Activated naive CD4-positive, alpha-beta T cell treated with anti-CD3 and anti-CD28 coated beads for 36 hours (primary cell): ENCODE data around the gene KRT2. TPM values are rescaled to one million over a fixed set of nuclear protein-coding genes. Genes with fewer than 3 reads are reported as not detected.

Experiments used
- CTCF ChIA-PET: fragments of 350-600 bp; sonication (Branson Sonifier 250); formaldehyde crosslinking; loops from one replicate; lab custom pipeline; 2021; ENCODE audit warnings: antibody characterized with exemption; lab: Charles Lee
- DNase-seq: peaks from one replicate; pipeline ENCODE4 v3.0.0-alpha.2; 2020
- H3K27ac Mint-ChIP-seq: one replicate; pipeline ENCODE4 v1.8.0; 2021; ENCODE audit warnings: mild to moderate bottlenecking, mixed read lengths
- H3K27me3 Mint-ChIP-seq: one replicate; pipeline ENCODE4 v1.8.0; 2021; ENCODE audit warnings: low read depth, mixed read lengths
- H3K36me3 Mint-ChIP-seq: one replicate; pipeline ENCODE4 v1.8.0; 2021; ENCODE audit warnings: low read depth, mixed read lengths
- H3K4me1 Mint-ChIP-seq: one replicate; pipeline ENCODE4 v1.8.0; 2021; ENCODE audit warnings: low read depth, mixed read lengths
- H3K4me3 Mint-ChIP-seq: one replicate; pipeline ENCODE4 v1.8.0; 2021; ENCODE audit warnings: mild to moderate bottlenecking, moderate library complexity, mixed read lengths
- H3K9me3 Mint-ChIP-seq: one replicate; pipeline ENCODE4 v1.8.0; 2021; ENCODE audit warnings: mixed read lengths
- intact Hi-C: fragments of 100-400 bp; cut with micrococcal nuclease; formaldehyde crosslinking; loops from one replicate; pipeline ENCODE4 v1.15.1; 2023
- total RNA-seq, 2 experiments: library from RNA; stranded (reverse); gene quantifications; one replicate each; pipeline ENCODE4 v1.2.3, GENCODE V29; 2021

KRT2 gene
- not detected for total RNA-seq

- Mint-ChIP-seq H3K4me1 (peaks cover 40% of the 10 kb centered on the region), H3K36me3 (no peaks in the 10 kb centered on the region), H3K4me3 (no peak within 1 kb of the TSS), H3K9me3 (no peaks in the 10 kb centered on the region), H3K27ac (no peak within 1 kb of the TSS), H3K27me3 (no peaks in the 10 kb centered on the region)
- DNase-seq, result no peak
- CTCF ChIA-PET, result interaction anchor here (1.1 kb wide), 1 partner anchor 228 kb away, joined by 3 read pairs; no protein-coding TSS in a partner anchor
- intact Hi-C loops, result no loop called here
Observed at GRCh38 chr12:52651726-52652261, at the start of gene KRT2. KRT2 (minus strand) TSS chr12:52652211; CDS start chr12:52652142, 69 bp downstream.

DNA sequence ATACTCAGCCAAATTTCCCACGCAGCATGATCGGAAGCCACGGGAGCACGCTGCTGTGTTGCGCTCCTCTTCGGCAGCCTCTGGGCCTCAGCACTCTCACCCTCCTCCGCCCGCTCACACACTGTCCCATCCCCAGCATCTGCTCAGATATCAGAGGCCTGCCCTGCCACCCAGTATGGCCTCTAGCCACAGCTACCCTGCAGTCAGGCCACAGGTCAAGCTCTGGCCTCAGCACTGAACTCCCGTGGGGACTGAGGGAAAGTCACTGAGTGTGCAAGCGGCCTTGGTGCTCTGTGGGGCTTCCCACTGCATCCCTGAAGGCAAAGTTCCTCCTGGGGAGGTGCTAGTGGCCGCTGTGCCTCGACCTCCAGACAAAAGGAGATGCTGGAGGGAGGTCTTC lies 49.3 kb upstream of the KRT2 start:
- CTCF ChIA-PET, result no interaction called here
- Mint-ChIP-seq H3K36me3 (no peaks in the 10 kb centered on the region), H3K9me3 (no peaks in the 10 kb centered on the region), H3K27ac (no peak overlapping the region), H3K4me3 (no peak overlapping the region), H3K27me3 (no peaks in the 10 kb centered on the region), H3K4me1 (peaks cover 3% of the 10 kb centered on the region)
- DNase-seq, result no peak
- intact Hi-C loops, result no loop called here

- CTCF ChIA-PET, result no interaction called here
- Mint-ChIP-seq H3K9me3 (no peaks in the 10 kb centered on the region), H3K36me3 (no peaks in the 10 kb centered on the region), H3K4me1 (peaks cover 2% of the 10 kb centered on the region), H3K27me3 (no peaks in the 10 kb centered on the region), H3K4me3 (no peak overlapping the region), H3K27ac (no peak overlapping the region)
- DNase-seq, result no peak
- intact Hi-C loops, result no loop called here
Observed at GRCh38 chr12:52699960-52700359, 47.9 kb upstream of the KRT2 start.

DNA sequence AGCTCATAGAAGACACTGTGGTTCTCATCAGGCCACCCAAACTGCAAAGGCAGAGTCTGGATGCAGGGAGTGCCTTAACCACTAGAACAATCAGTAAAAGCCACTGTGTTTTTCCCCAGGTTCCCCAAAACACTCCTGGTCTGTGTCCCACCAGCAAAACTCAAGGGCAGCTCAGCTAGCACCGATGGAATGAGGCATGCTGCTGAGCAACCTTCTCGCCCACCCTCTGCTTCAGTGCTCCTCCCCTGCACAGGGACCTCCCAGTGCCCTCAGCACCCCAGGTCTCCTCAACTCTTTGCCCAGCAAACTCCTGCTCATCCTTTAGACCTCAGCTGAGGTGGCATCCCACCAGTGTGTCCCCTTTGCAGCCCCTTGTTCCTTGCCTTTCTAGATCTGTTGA lies 47.4 kb upstream of the KRT2 start:
- Mint-ChIP-seq H3K9me3 (no peaks in the 10 kb centered on the region), H3K36me3 (no peaks in the 10 kb centered on the region), H3K4me3 (no peak overlapping the region), H3K27ac (no peak overlapping the region), H3K27me3 (no peaks in the 10 kb centered on the region), H3K4me1 (peaks cover 2% of the 10 kb centered on the region)
- CTCF ChIA-PET, result no interaction called here
- no peak for DNase-seq
- intact Hi-C loops, result no loop called here

- H3K27me3 Mint-ChIP-seq, result no peaks in the 10 kb centered on the region
- DNase-seq, result no peak
- intact Hi-C loops, result no loop called here
- H3K27ac Mint-ChIP-seq, result no peak overlapping the region
- CTCF ChIA-PET, result no interaction called here
- H3K9me3 Mint-ChIP-seq, result no peaks in the 10 kb centered on the region
- peaks cover 1% of the 10 kb centered on the region for H3K4me1 Mint-ChIP-seq
- H3K4me3 Mint-ChIP-seq, result no peak overlapping the region
- H3K36me3 Mint-ChIP-seq, result no peaks in the 10 kb centered on the region
Observed at GRCh38 chr12:52698651-52699340, 46.8 kb upstream of the KRT2 start.

DNA sequence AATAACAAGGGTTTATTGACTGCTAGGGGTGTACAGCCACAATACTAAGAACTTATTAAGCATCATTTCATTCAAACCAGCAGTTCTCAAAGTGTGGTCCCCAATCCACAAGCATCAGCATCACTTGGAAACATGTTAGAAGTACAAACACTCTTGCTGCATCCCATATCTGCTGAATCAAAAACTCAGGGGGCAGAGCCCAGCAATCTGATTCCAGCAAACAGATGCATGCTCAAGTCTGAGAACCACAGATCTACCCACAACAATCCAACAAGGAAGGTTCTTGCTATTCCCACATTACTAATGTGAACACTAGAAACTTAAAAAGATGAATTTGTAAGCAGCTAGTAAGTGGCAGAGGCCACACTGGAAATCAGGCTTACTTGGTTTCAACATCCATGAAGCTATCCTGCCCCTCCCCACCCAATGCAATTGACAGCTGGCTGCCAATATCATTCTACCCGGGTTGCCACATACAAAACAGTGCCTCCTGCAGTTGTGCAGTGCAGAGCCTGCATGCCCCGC lies 45.1 kb upstream of the KRT2 start:
- CTCF ChIA-PET, result no interaction called here
- Mint-ChIP-seq H3K27me3 (no peaks in the 10 kb centered on the region), H3K36me3 (no peaks in the 10 kb centered on the region), H3K9me3 (no peaks in the 10 kb centered on the region), H3K4me3 (no peak overlapping the region), H3K27ac (no peak overlapping the region), H3K4me1 (no peaks in the 10 kb centered on the region)
- intact Hi-C loops, result no loop called here
- no peak for DNase-seq

GRCh38 chr12:52696588-52696987 lies 44.6 kb upstream of the KRT2 start:
- Mint-ChIP-seq H3K4me1 (peaks cover 4% of the 10 kb centered on the region), H3K9me3 (no peaks in the 10 kb centered on the region), H3K27ac (no peak overlapping the region), H3K36me3 (no peaks in the 10 kb centered on the region), H3K4me3 (no peak overlapping the region), H3K27me3 (no peaks in the 10 kb centered on the region)
- intact Hi-C loops, result no loop called here
- CTCF ChIA-PET, result no interaction called here
- no peak for DNase-seq

DNA sequence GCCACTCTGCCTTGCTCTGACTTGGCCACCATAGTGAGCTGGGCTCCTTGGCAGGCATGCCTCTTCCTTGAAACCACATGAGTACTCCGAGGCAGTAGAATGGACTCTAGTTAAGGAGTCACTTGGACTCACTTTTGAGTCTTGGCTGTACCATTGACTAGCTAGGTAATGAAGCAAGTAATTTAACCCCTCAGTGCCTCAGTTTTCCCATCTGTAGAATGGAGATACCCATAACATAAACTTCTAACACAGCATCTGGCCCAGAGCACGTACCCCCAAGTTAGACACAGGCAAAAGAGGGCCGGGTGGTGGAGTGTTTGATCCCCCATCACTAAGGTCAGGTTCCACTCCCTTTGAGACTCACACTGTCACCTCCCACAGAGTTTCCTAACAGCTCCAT lies 43.0 kb upstream of the KRT2 start:
- H3K36me3 Mint-ChIP-seq, result no peaks in the 10 kb centered on the region

DNA sequence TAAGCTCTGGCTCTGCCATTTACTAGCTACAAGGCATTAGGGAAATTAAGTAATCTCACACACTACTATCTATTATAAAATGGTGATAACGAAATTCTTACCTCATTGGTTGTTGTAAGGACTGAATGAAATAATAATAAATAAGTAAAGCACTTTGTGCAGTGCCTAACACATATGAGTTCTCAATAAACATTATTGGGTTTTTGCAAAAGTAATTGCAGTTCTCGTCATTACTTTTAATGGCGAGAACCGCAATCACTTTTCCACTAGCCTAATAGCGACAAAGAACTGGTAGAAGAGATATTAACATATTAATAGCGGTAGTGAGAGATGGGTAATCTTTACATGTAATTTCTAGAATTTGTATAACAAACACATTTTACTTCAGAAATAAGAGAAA lies 42.1 kb upstream of the KRT2 start:
- Mint-ChIP-seq H3K36me3 (no peaks in the 10 kb centered on the region), H3K4me3 (no peak overlapping the region), H3K9me3 (no peaks in the 10 kb centered on the region), H3K27ac (no peak overlapping the region), H3K4me1 (peaks cover 21% of the 10 kb centered on the region), H3K27me3 (no peaks in the 10 kb centered on the region)
- CTCF ChIA-PET, result no interaction called here
- intact Hi-C loops, result no loop called here
- no peak for DNase-seq

More for the DNA sequence above, 43.0 kb upstream of the KRT2 start:
- no peaks in the 10 kb centered on the region for H3K27me3 Mint-ChIP-seq
- no peak overlapping the region for H3K27ac Mint-ChIP-seq
- intact Hi-C loops, result no loop called here
- DNase-seq, result no peak
- H3K4me1 Mint-ChIP-seq, result peaks cover 19% of the 10 kb centered on the region
- CTCF ChIA-PET, result no interaction called here
- H3K4me3 Mint-ChIP-seq, result no peak overlapping the region
- H3K9me3 Mint-ChIP-seq, result no peaks in the 10 kb centered on the region

GRCh38 chr12:52693261-52693660 lies 41.2 kb upstream of the KRT2 start:
- peaks cover 21% of the 10 kb centered on the region for H3K4me1 Mint-ChIP-seq
- no peaks in the 10 kb centered on the region for H3K9me3 Mint-ChIP-seq

GRCh38 chr12:52692254-52692653 lies 40.2 kb upstream of the KRT2 start:
- Mint-ChIP-seq H3K4me1 (peaks cover 25% of the 10 kb centered on the region), H3K27ac (no peak overlapping the region), H3K4me3 (no peak overlapping the region), H3K36me3 (no peaks in the 10 kb centered on the region), H3K27me3 (no peaks in the 10 kb centered on the region), H3K9me3 (no peaks in the 10 kb centered on the region)
- CTCF ChIA-PET, result interaction anchor here (0.6 to 2.8 kb wide), 4 partner anchors 93 to 188 kb away, joined by 3 to 10 read pairs (median 4); no protein-coding TSS in a partner anchor
- intact Hi-C loops, result no loop called here
- DNase-seq, result no peak

More at GRCh38 chr12:52693261-52693660, 41.2 kb upstream of the KRT2 start:
- no peak for DNase-seq
- H3K27ac Mint-ChIP-seq, result no peak overlapping the region
- intact Hi-C loops, result no loop called here
- CTCF ChIA-PET, result no interaction called here
- H3K36me3 Mint-ChIP-seq, result no peaks in the 10 kb centered on the region
- H3K27me3 Mint-ChIP-seq, result no peaks in the 10 kb centered on the region
- H3K4me3 Mint-ChIP-seq, result no peak overlapping the region

- no peak overlapping the region for H3K27ac Mint-ChIP-seq
- H3K27me3 Mint-ChIP-seq, result no peaks in the 10 kb centered on the region
- H3K4me1 Mint-ChIP-seq, result peaks cover 25% of the 10 kb centered on the region
- no peak for DNase-seq
- CTCF ChIA-PET, result interaction anchor here (2.2 to 2.8 kb wide), 2 partner anchors 108 to 188 kb away, joined by 5 to 10 read pairs; no protein-coding TSS in a partner anchor
- H3K9me3 Mint-ChIP-seq, result no peaks in the 10 kb centered on the region
- intact Hi-C loops, result loop anchor here (2.0 kb wide), 1 partner anchor 81 kb away; no protein-coding TSS in a partner anchor
- H3K36me3 Mint-ChIP-seq, result no peaks in the 10 kb centered on the region
- H3K4me3 Mint-ChIP-seq, result no peak overlapping the region
Observed at GRCh38 chr12:52691841-52692150, 39.8 kb upstream of the KRT2 start.
